Endothelial cell (in vitro differentiated cells): ENCODE measurements around the gene ABI3BP. TPM values are rescaled to one million over a fixed set of nuclear protein-coding genes. Genes with fewer than 3 reads are reported as not detected.

Experiments used
- DNase-seq: peaks from one replicate; pipeline ENCODE4 v3.0.0; 2021; ENCODE audit warnings: low spot score
- H3K27ac Mint-ChIP-seq: one replicate; pipeline ENCODE4 v1.8.0; 2021; ENCODE audit warnings: mixed read lengths, inconsistent platforms; ENCODE audit not compliant: unreplicated experiment
- H3K27me3 Mint-ChIP-seq: one replicate; pipeline ENCODE4 v1.8.0; 2021; ENCODE audit warnings: mild to moderate bottlenecking, moderate library complexity, mixed read lengths, inconsistent platforms; ENCODE audit not compliant: unreplicated experiment
- H3K36me3 Mint-ChIP-seq: one replicate; pipeline ENCODE4 v1.8.0; 2021; ENCODE audit warnings: mild to moderate bottlenecking, low read depth, mixed read lengths, inconsistent platforms; ENCODE audit not compliant: unreplicated experiment
- H3K4me1 Mint-ChIP-seq: one replicate; pipeline ENCODE4 v1.8.0; 2021; ENCODE audit warnings: mild to moderate bottlenecking, mixed read lengths, inconsistent platforms; ENCODE audit not compliant: unreplicated experiment
- H3K4me3 Mint-ChIP-seq: one replicate; pipeline ENCODE4 v1.8.0; 2021; ENCODE audit warnings: mild to moderate bottlenecking, mixed read lengths, inconsistent platforms; ENCODE audit not compliant: unreplicated experiment
- H3K9me3 Mint-ChIP-seq: one replicate; pipeline ENCODE4 v1.8.0; 2021; ENCODE audit warnings: mixed read lengths, inconsistent platforms; ENCODE audit not compliant: unreplicated experiment
- total RNA-seq: library from RNA; stranded (reverse); fragmentation: NEBNext Ultra II Directional; extraction: Animal tissue kit (Norgen Biotek cat#: 25700); gene quantifications from one replicate; pipeline ENCODE4 v1.2.1, GENCODE V29; 2021; ENCODE audit not compliant: unreplicated experiment
- TF ChIP-seq, protein P1 (sequence below): fragments of 200-600 bp; sonication (generic); IDR thresholded peaks from one replicate; pipeline ENCODE4 v1.5.0; 2021; ENCODE audit warnings: antibody characterized with exemption; ENCODE audit not compliant: unreplicated experiment

The ABI3BP gene
- total RNA-seq, 1 donor from 2014 or later = 0.26 TPM

DNA sequence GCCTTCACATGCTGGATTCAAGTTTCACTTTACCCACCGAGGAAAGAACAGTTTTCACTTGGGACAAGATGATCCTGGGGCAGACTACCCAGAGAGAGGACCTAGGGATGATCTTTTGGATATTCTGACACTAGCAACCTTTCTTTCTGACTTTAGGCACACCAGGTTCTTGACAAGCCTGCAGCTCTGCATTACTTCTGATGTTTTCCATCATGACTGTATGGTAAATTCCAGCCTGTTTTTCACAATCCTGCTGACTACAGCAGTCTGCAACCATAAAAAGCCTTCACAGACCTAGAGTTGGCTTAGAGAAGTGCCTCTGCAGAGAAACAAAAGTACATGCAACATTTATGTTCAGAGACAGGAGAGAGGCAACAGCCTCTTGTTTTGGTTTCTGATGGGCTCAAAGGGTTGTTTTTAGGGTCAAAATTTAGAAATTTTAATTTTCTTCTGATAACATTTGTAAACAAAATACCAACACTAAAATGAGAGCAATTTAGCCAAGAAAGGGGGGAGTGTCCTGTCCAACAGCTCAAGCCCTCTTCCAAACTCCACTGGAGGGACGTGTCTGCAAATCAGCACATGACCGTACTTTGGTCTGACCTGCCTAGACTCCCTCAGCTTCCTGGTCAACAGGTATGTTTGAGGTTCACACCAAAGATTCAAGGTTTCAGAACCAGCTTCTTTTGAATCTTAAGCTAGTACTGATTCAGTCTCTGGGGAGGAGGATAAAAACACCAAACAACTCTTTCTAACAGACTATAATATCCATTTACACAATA, 799 bp downstream of the ABI3BP start:
- H3K36me3 Mint-ChIP-seq = no peaks in the 10 kb centered on the region
- H3K4me3 Mint-ChIP-seq = no peak overlapping the region
- H3K27ac Mint-ChIP-seq = no peak overlapping the region
- TF ChIP-seq, protein P1, sequence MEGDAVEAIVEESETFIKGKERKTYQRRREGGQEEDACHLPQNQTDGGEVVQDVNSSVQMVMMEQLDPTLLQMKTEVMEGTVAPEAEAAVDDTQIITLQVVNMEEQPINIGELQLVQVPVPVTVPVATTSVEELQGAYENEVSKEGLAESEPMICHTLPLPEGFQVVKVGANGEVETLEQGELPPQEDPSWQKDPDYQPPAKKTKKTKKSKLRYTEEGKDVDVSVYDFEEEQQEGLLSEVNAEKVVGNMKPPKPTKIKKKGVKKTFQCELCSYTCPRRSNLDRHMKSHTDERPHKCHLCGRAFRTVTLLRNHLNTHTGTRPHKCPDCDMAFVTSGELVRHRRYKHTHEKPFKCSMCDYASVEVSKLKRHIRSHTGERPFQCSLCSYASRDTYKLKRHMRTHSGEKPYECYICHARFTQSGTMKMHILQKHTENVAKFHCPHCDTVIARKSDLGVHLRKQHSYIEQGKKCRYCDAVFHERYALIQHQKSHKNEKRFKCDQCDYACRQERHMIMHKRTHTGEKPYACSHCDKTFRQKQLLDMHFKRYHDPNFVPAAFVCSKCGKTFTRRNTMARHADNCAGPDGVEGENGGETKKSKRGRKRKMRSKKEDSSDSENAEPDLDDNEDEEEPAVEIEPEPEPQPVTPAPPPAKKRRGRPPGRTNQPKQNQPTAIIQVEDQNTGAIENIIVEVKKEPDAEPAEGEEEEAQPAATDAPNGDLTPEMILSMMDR = no peak
- peaks cover 3% of the 10 kb centered on the region for H3K27me3 Mint-ChIP-seq
- no peaks in the 10 kb centered on the region for H3K9me3 Mint-ChIP-seq
- DNase-seq = no peak
- no peaks in the 10 kb centered on the region for H3K4me1 Mint-ChIP-seq

DNA sequence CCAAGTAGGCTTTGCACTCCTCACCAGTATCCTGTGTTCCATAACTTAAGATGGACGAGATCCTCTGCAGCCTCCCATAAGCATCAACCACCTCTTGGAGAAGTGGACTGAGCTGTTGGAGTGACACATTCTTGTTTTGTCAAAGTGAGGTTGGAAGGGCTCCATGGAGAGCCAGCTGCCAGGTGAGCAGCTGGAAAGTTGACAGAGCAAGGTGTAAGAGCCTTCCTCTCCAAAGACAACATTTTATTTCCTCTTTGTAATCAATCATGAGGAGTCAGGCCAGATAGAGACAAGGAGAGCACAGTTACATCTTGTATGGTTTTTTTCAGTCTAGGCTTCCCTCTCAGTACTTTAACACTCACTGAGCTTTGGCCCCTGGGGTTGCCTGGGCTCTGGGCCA, 5.1 kb downstream of the ABI3BP start:
- no peaks in the 10 kb centered on the region for H3K36me3 Mint-ChIP-seq
- no peak overlapping the region for H3K27ac Mint-ChIP-seq
- H3K9me3 Mint-ChIP-seq = no peaks in the 10 kb centered on the region
- H3K4me3 Mint-ChIP-seq = no peak overlapping the region
- no peak for DNase-seq
- H3K4me1 Mint-ChIP-seq = no peaks in the 10 kb centered on the region
- peaks cover 3% of the 10 kb centered on the region for H3K27me3 Mint-ChIP-seq
- TF ChIP-seq, protein P1 = no peak

DNA sequence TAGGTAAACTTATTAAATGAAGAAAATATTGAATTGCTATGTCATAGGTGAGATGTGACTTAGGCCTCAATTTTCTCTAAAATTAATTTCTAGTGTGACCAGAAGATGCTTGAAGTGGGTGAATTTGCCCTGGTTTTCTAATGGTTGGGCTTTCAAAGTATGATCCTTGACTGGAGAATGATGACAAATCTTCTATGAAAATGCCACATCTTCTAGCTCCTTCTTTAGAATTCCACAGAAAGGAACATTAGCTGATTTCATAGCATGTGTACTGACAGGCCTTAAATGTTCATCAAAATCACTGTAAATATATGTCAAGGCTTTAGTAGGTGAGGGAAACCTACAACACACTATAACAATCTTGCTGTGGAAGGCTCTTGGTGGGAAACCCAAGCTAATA, 8.9 kb downstream of the ABI3BP start:
- Mint-ChIP-seq H3K9me3 (no peaks in the 10 kb centered on the region), H3K27ac (no peak overlapping the region), H3K4me3 (no peak overlapping the region), H3K36me3 (no peaks in the 10 kb centered on the region), H3K4me1 (no peaks in the 10 kb centered on the region), H3K27me3 (peaks cover 3% of the 10 kb centered on the region)
- TF ChIP-seq, protein P1 = no peak
- DNase-seq = no peak

DNA sequence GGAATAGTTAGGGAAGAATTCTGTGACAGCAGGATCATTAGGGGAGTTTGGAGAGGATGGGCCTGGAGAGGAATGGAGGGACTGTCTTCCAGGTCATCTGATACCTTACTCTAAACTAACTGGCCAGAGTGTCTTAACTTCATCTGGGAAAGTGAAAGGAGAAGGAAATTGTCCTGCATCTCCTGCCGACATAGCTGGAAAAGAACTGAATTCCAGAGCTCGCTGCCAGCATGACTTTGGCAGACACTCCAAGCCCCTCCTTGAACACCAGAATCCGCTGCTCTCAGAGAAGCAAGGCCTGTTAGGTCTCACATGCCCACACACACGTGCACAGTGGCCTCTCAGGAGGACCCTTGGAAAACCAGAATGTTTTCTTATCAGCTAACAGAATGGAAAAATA, 10.5 kb downstream of the ABI3BP start:
- Mint-ChIP-seq H3K27ac (no peak overlapping the region), H3K4me1 (no peaks in the 10 kb centered on the region)

More for the DNA sequence above, 10.5 kb downstream of the ABI3BP start:
- TF ChIP-seq, protein P1 = no peak
- no peaks in the 10 kb centered on the region for H3K9me3 Mint-ChIP-seq
- no peaks in the 10 kb centered on the region for H3K27me3 Mint-ChIP-seq
- no peaks in the 10 kb centered on the region for H3K36me3 Mint-ChIP-seq
- no peak for DNase-seq
- H3K4me3 Mint-ChIP-seq = no peak overlapping the region
